Tibial artery (tissue), 4 donors: ENCODE data around the gene ENDOU.

Experiments
- DNase-seq, 2 donors: peaks; one replicate each; pipeline ENCODE4 v3.0.0-alpha.2; 2019
- H3K27ac ChIP-seq, 2 donors: fragments of 200-600 bp; sonication (generic) in 1 of 2; 1 replicate in 1 of 2; 2 replicates in 1 of 2; pipeline ENCODE4 v1.5.1; 2018 to 2019; ENCODE audit warnings: mild to moderate bottlenecking in 1 of 2
- H3K27me3 ChIP-seq, 2 donors: fragments of 200-600 bp; sonication (generic) in 1 of 2; one replicate each; pipeline versions ENCODE4 v1.5.1 to v1.6.0; 2016 to 2019
- H3K36me3 ChIP-seq, 3 donors: fragments of 200-600 bp; sonication (generic) in 2 of 3; one replicate each; pipeline ENCODE4 v1.5.1; 2016 to 2019; ENCODE audit warnings: mild to moderate bottlenecking in 2 of 3
- H3K4me1 ChIP-seq, 4 donors: fragments of 200-600 bp; sonication (generic) in 2 of 4; 1 replicate in 3 of 4; 2 replicates in 1 of 4; pipeline ENCODE4 v1.5.1; 2016 to 2019
- H3K4me3 ChIP-seq, 2 donors: fragments of 200-600 bp; sonication (generic) in 1 of 2; 1 replicate in 1 of 2; 2 replicates in 1 of 2; pipeline ENCODE4 v1.5.1; 2018 to 2019; ENCODE audit warnings: mild to moderate bottlenecking in 2 of 2
- H3K9me3 ChIP-seq, 3 donors: fragments of 200-600 bp; sonication (generic) in 1 of 3; one replicate each; pipeline ENCODE4 v1.5.1; 2016 to 2019
- intact Hi-C: fragments of 100-400 bp; cut with DNase I; formaldehyde crosslinking; loops from one replicate; pipeline ENCODE4 v1.15.0; 2023; ENCODE audit warnings: low total_unique reads
- TF ChIP-seq, protein P1 (sequence below), 2 experiments: fragments of 200-600 bp in 1 of 2; fragments of 450-650 bp in 1 of 2; IDR thresholded peaks; one replicate each; pipeline ENCODE4 v1.5.1; 2017 to 2019; ENCODE audit warnings: antibody characterized with exemption in 2 of 2, mild to moderate bottlenecking in 1 of 2, moderate library complexity in 1 of 2

ENDOU gene

DNA sequence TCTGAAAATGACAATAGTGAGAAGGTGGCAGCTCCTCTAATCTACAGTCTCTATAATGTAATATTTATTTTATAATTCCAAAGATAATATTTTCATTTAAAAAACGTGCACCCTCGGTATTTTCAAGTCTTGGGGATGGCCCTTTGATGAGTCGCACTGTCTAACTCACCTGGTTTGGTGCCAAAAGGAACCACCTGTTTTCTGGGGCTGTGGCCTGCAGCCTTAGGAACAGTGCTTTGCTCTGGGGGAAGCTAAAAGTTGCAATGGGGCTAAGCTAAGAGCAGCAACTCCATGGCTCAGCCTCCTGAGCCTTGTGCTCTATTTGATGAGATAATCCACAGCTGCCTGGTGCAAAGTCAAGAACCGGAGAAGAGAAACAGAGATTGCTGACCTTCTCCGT lies 6.4 kb upstream of the ENDOU start:
- intact Hi-C loops: no loop called here
- Histone ChIP-seq H3K27me3 (no peaks in the 10 kb centered on the region), H3K36me3 (no peaks in the 10 kb centered on the region), H3K4me1 (peaks cover 6 to 19% (median 17%) of the 10 kb centered on the region in 4 donors), H3K4me3 (no peak overlapping the region), H3K9me3 (no peaks in the 10 kb centered on the region), H3K27ac (no peak overlapping the region)
- DNase-seq: no peak
- TF ChIP-seq, protein P1, sequence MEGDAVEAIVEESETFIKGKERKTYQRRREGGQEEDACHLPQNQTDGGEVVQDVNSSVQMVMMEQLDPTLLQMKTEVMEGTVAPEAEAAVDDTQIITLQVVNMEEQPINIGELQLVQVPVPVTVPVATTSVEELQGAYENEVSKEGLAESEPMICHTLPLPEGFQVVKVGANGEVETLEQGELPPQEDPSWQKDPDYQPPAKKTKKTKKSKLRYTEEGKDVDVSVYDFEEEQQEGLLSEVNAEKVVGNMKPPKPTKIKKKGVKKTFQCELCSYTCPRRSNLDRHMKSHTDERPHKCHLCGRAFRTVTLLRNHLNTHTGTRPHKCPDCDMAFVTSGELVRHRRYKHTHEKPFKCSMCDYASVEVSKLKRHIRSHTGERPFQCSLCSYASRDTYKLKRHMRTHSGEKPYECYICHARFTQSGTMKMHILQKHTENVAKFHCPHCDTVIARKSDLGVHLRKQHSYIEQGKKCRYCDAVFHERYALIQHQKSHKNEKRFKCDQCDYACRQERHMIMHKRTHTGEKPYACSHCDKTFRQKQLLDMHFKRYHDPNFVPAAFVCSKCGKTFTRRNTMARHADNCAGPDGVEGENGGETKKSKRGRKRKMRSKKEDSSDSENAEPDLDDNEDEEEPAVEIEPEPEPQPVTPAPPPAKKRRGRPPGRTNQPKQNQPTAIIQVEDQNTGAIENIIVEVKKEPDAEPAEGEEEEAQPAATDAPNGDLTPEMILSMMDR (IDR thresholded peaks at IDR 0.05): no peak

DNA sequence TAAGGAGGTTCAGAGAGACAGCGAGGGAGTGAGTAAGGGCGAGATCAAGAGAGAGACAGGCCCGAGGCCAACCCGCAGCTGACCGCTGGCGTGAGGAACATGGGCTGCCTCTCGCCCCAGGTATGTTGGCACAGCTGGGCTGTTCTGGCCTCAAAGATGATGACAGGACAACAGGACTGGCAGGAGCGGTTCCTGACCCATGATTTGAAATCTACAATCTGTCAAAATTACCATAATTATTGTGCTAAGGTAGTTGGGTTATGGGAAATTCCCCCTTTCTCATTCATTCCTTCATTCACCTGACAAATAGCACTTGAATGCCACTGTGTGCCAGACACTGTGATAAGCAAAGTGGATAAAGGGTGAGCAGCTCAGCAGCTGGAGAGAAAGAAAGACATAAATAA lies 5.1 kb upstream of the ENDOU start:
- intact Hi-C loops: no loop called here
- no peaks in the 10 kb centered on the region for H3K36me3 ChIP-seq
- H3K9me3 ChIP-seq: no peaks in the 10 kb centered on the region
- H3K27me3 ChIP-seq: no peaks in the 10 kb centered on the region
- DNase-seq: no peak
- H3K4me3 ChIP-seq: no peak overlapping the region
- H3K27ac ChIP-seq: no peak overlapping the region
- TF ChIP-seq, protein P1 (IDR thresholded peaks at IDR 0.05): no peak
- H3K4me1 ChIP-seq: peaks cover 0 to 5% (median 4%) of the 10 kb centered on the region in 4 donors

DNA sequence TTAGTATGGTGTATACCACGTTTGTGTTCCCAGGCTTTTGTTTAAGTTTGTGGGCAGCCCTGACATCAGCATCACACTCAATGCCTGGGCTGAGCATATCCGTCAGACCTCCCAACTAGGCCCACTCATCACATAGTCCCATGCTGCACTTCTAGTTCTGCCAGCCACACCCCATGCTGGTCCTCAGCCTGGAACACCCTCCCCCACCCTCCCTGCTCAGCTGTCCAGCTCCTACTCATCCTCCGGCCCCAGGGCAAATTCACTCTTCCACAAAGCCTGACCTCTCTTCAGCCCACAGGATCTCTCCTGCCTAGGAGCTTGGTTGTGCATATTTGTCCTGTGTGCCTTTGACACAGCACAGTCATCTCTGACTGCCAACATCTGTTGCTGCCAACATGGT lies 3.9 kb upstream of the ENDOU start:
- intact Hi-C loops: no loop called here
- TF ChIP-seq, protein P1 (IDR thresholded peaks at IDR 0.05): no peak
- H3K27ac ChIP-seq: no peak overlapping the region

DNA sequence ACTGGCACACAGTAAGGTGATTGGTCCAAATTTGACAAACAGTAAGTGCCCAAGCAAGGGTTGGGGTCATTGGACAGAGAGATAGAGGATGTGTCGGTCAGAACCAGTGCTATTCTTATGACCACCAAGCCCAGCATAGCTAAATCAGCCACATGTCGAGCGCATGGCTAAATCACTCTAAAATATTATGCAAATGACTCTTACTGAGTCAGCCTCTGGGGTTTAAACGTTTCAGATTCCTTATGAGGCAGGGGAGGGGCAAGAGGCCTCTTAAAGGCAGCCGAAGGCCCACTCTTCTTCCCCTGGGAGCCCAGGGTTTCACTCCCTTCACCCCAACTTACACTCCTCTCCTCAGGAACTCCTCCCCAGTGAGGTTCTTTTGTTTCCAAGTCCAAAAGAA lies 603 bp upstream of the ENDOU start:
- intact Hi-C loops: no loop called here
- no peak overlapping the region for H3K27ac ChIP-seq
- peaks cover 0 to 8% (median 3%) of the 10 kb centered on the region in 4 donors for H3K4me1 ChIP-seq
- no peaks in the 10 kb centered on the region for H3K9me3 ChIP-seq
- H3K36me3 ChIP-seq: no peaks in the 10 kb centered on the region
- no peak overlapping the region for H3K4me3 ChIP-seq
- no peaks in the 10 kb centered on the region for H3K27me3 ChIP-seq
- TF ChIP-seq, protein P1 (IDR thresholded peaks at IDR 0.05): no peak
- no peak for DNase-seq

More for the DNA sequence above, 3.9 kb upstream of the ENDOU start:
- H3K27me3 ChIP-seq: no peaks in the 10 kb centered on the region
- DNase-seq: no peak
- H3K36me3 ChIP-seq: no peaks in the 10 kb centered on the region
- H3K9me3 ChIP-seq: no peaks in the 10 kb centered on the region
- no peaks in the 10 kb centered on the region for H3K4me1 ChIP-seq
- H3K4me3 ChIP-seq: no peak overlapping the region

DNA sequence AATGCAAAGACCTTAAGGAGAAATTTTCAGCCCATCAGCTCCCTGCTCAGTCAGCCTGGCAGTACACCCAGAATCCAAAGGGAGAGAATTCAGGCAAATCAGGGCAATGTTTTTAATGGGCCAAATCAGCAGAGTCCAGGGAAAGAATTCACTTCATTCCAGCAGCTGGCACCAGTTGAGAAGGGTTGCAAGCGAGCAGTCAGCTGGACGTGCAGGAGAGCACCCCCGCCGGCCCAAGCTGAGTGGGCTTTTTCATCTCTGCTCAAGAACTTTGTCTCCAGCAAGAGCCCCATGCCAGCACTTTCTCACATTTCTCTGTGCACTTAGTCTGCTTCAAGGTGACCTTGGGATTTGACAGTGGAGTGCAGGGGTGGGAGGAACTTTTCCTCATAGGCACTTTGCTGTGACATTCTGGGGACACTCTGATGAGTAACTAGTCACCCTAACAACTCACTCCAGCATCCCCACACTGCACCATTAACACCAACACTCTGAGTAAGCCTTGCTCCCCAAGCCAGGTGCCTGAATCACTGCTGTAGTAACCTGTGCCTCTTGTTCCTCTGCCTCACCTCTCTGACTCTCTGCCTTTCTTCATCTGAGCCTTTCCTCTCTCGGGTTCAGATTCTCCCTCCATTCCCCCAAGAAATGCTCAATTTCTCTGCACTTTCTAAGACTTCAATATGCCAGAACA lies 2.2 kb downstream of the ENDOU start:
- no peaks in the 10 kb centered on the region for H3K27me3 ChIP-seq
- intact Hi-C loops: no loop called here
- no peaks in the 10 kb centered on the region for H3K9me3 ChIP-seq
- no peak for DNase-seq
- TF ChIP-seq, protein P1 (IDR thresholded peaks at IDR 0.05): no peak
- no peaks in the 10 kb centered on the region for H3K36me3 ChIP-seq
- H3K4me1 ChIP-seq: peaks cover 1 to 15% (median 9%) of the 10 kb centered on the region in 4 donors
- H3K27ac ChIP-seq: no peak overlapping the region
- no peak overlapping the region for H3K4me3 ChIP-seq
